ENCODE data around the gene SCEL. TPM values are rescaled to one million over a fixed set of nuclear protein-coding genes. Genes with fewer than 3 reads are reported as not detected.

Gene SCEL
- total RNA-seq, 6 donors from 2014 or later: 32.5 to 175 (median 82.5) TPM

DNA sequence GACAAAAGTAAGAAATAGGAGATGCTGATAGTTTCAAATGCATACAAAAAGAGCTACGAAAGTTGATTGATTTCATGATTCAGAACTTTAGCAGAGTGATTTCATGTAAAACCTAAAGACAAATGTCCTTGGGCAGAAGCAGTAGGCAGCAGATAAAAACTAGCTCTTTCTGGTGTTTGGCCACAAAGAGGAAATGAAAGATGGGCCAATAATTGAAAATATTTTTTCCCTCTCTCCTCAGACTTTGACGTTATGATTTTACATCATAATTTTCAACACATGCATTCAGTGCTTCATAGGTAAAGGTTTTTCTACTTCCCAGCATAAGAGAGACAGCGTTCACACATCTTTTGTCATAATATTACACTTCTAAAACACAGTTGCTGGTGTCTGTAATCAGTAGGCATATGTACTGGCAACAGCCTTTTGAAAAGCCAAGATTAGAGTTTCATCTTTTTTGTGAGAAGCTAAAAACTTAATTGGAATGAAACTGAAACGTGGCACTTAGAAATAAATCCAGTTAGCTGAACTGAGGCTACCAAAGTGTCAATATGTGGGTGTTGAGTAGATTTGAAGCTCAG, 9.3 kb downstream of the SCEL start:
- 47 to 52% methylated on average over 4 of the region's 4 CpGs for WGBS, 2 donors
- TF ChIP-seq POLR2A (IDR thresholded peaks at IDR 0.05) (no peak), POLR2AphosphoS5 (IDR thresholded peaks at IDR 0.05) (no peak), EP300 (IDR thresholded peaks at IDR 0.05) (no peak)
- TF ChIP-seq, protein P1, sequence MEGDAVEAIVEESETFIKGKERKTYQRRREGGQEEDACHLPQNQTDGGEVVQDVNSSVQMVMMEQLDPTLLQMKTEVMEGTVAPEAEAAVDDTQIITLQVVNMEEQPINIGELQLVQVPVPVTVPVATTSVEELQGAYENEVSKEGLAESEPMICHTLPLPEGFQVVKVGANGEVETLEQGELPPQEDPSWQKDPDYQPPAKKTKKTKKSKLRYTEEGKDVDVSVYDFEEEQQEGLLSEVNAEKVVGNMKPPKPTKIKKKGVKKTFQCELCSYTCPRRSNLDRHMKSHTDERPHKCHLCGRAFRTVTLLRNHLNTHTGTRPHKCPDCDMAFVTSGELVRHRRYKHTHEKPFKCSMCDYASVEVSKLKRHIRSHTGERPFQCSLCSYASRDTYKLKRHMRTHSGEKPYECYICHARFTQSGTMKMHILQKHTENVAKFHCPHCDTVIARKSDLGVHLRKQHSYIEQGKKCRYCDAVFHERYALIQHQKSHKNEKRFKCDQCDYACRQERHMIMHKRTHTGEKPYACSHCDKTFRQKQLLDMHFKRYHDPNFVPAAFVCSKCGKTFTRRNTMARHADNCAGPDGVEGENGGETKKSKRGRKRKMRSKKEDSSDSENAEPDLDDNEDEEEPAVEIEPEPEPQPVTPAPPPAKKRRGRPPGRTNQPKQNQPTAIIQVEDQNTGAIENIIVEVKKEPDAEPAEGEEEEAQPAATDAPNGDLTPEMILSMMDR (IDR thresholded peaks at IDR 0.05): no peak
- H3K4me1 ChIP-seq: peaks cover 5 to 13% (median 9%) of the 10 kb centered on the region in 4 donors
- DNase-seq (no peak), ATAC-seq (ENCODE audit: low FRiP score in 2 of 2) (no peak)
- no peaks in the 10 kb centered on the region for H3K36me3 ChIP-seq
- H3K27me3 ChIP-seq: no peaks in the 10 kb centered on the region
- no peak overlapping the region for H3K27ac ChIP-seq
- no peaks in the 10 kb centered on the region for H3K9me3 ChIP-seq
- H3K4me3 ChIP-seq: no peak overlapping the region

DNA sequence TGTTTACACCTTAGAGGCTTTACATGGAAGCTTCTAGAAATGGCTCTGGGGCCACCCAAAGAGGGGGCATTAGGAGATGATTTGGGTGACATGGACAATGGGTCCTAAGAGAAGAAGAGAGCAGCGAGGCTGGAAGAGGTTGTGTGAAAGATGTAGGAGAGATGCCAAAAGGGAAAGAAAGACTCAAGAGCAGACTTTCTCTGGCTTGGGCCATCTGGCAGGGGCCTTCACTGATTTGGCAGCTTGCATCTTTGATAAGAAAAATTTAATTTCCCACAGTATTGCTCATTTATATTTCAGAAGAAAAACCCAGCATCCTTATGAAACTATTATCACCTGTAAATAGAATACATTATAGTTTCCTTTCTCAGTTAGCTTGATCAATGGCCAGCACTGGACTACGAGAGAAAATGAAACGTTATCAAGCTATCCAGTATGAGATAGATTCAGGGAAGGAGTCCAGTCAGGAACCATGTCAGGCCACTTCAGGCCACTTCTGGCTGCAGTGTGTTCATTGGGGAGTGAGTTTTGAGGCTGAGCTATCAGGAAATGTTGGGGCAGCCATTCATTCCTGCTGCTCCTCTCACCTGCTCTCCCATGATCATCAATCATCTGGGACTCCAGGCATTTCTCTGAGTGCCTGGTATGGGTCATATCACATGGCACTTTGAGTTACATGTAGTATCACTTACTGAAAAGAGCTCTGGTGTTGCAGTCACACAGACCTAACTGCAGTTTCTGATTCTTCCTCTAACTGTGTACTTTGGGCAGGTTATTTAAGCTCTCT, 10.3 kb downstream of the SCEL start:
- 61 to 62% methylated on average over 3 of the region's 3 CpGs for WGBS, 2 donors
- peak in 1 of 2 donors; percentile 57 for ATAC-seq (ENCODE audit: low FRiP score in 2 of 2)
- peak in 1 of 2 donors; percentile 42 for DNase-seq

DNA sequence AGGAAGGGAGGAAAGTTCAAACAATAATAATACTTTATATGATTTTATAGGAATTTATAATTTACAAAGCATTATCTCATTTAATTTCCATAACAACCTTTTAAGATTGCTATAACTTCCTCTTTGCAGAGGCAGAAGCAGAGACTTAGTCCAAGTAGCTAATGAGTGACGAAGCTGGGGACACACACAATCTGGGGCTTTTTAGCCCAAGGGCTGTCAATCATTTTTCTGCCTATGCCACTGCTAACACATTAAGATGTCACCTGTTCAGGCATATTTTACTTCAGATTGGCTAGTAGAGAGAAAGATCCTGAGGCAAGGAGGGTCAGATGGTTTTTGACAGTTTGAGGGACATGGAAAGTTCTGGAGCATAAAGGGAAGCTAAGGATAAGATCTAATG, 12.6 kb downstream of the SCEL start:
- DNase-seq: no peak
- H3K36me3 ChIP-seq: no peaks in the 10 kb centered on the region
- no peaks in the 10 kb centered on the region for H3K27me3 ChIP-seq
- no peak overlapping the region for H3K4me3 ChIP-seq
- no peaks in the 10 kb centered on the region for H3K9me3 ChIP-seq
- peaks cover 5 to 13% (median 9%) of the 10 kb centered on the region in 4 donors for H3K4me1 ChIP-seq
- WGBS, 2 donors: 88 to 89% methylated on average over 1 of the region's 1 CpG
- TF ChIP-seq POLR2AphosphoS5 (IDR thresholded peaks at IDR 0.05) (no peak), EP300 (IDR thresholded peaks at IDR 0.05) (no peak), POLR2A (IDR thresholded peaks at IDR 0.05) (no peak)
- TF ChIP-seq, protein P1 (IDR thresholded peaks at IDR 0.05): no peak
- H3K27ac ChIP-seq: no peak overlapping the region
- no peak for ATAC-seq (ENCODE audit: low FRiP score in 2 of 2)

More for the DNA sequence above, 10.3 kb downstream of the SCEL start:
- Histone ChIP-seq H3K27ac (no peak overlapping the region), H3K9me3 (no peaks in the 10 kb centered on the region), H3K4me1 (peaks cover 5 to 13% (median 9%) of the 10 kb centered on the region in 4 donors), H3K27me3 (no peaks in the 10 kb centered on the region), H3K4me3 (no peak overlapping the region), H3K36me3 (no peaks in the 10 kb centered on the region)
- TF ChIP-seq POLR2AphosphoS5 (IDR thresholded peaks at IDR 0.05): no peak
- TF ChIP-seq, protein P1 (IDR thresholded peaks at IDR 0.05): no peak
- TF ChIP-seq EP300 (IDR thresholded peaks at IDR 0.05): no peak
- no peak for TF ChIP-seq POLR2A (IDR thresholded peaks at IDR 0.05)

DNA sequence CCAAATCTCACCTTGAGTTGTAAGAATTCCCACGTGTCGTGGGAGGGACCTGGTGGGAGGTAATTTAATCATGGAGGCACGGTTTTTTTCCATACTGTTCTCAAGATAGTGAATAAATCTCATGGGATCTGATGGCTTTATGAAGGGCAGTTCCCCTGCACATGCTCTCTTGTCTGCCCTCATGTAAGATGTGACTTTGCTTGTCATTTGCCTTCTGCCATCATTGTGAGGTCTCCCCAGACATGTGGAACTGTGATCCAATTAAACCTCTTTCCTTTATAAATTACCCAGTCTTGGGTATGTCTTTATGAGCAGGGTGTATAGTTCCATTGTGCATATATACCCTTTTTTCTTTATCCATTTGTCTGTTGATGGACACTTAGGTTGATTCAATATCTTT, 13.1 kb downstream of the SCEL start:
- Histone ChIP-seq H3K36me3 (no peaks in the 10 kb centered on the region), H3K4me3 (no peak overlapping the region), H3K9me3 (no peaks in the 10 kb centered on the region), H3K27ac (no peak overlapping the region), H3K4me1 (peaks cover 5 to 14% (median 9%) of the 10 kb centered on the region in 4 donors), H3K27me3 (no peaks in the 10 kb centered on the region)
- DNase-seq (no peak), ATAC-seq (ENCODE audit: low FRiP score in 2 of 2) (no peak)
- no peak for TF ChIP-seq POLR2AphosphoS5 (IDR thresholded peaks at IDR 0.05)
- no peak for TF ChIP-seq EP300 (IDR thresholded peaks at IDR 0.05)
- TF ChIP-seq POLR2A (IDR thresholded peaks at IDR 0.05): no peak
- TF ChIP-seq, protein P1 (IDR thresholded peaks at IDR 0.05): no peak
- 80% methylated on average over 3 of the region's 3 CpGs for WGBS, 2 donors
